GM19023 (cell line): ENCODE measurements around the gene DSCAML1.
"Not testable (repeated sequence)": the region's sequence is repeated elsewhere in the genome, so short reads cannot be mapped to it uniquely, and the experiment has no call there.

Source experiments
- ATAC-seq: cut with Tn5 transposase; IDR thresholded peaks from one replicate; pipeline ENCODE4 v1.9.1; 2021; ENCODE audit warnings: mild to moderate bottlenecking, moderate library complexity; ENCODE audit not compliant: unreplicated experiment

Gene DSCAML1

DNA sequence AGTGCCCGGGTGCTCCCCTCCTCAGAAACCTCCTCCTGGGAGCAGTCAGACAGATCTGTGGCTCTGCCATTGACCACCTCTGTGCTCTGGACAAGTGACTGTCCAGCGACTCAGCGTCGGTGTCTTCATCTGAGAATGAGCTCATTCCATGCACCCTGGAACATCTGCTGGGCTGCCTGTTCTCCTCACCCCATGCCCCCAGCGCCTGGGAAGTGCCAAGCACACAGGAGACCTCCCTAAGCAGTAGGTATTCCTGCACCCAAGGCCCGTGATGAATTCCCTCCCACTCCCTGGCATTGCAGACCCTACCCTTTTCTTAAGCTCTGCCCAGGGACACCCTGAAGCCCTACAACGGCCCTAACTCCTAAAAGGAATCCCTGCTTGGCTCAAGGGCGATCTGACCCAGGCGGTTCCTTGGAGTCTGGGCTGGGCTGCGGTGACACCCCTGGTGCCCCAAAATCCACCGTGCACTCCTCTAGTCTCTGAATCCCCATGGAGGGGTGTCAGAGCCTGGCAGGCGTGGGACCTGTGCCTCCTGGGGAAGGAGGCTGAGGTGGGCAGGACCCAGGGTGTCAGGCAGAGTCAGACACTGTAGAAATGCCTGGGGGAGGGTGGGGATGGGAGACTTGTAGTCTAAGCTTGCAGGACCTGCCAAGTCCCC, 377.4 kb downstream of the DSCAML1 start:
- ATAC-seq: no peak

DNA sequence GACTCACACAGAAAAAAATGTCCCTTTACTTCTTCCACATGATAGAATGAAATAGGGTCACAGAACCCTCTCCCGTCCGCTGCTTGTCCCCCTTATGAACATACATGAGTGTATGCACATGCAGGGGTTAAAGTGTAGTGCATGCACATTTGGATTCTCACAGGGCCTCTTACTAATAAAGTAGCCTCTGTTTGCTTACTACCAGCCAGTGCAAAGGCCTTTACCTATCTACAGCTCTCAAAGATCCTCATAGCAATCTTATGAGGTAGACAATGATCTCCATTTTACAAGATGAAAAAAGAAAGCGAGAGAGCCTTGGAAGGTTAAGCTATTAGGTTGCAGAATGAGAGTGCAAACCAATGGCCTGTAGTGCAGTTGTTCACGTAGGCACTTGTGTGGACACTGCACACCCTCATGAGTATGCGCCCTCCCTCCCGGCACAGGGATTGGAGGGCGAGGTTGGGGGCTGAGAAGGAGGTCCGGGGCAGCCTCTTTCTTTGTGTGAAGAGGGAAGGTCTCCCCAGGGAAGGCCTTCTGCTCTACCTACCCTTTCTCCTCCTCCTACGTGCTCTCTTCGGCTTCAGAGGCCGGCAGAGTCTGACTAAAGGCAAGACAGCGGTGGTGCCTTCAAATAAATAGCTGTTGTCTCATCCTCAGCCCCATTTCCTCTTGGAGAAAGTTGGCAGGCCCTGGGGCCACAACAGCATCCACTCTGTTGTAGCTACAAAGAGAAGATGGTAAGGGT, 378.1 kb downstream of the DSCAML1 start:
- ATAC-seq: no peak

DNA sequence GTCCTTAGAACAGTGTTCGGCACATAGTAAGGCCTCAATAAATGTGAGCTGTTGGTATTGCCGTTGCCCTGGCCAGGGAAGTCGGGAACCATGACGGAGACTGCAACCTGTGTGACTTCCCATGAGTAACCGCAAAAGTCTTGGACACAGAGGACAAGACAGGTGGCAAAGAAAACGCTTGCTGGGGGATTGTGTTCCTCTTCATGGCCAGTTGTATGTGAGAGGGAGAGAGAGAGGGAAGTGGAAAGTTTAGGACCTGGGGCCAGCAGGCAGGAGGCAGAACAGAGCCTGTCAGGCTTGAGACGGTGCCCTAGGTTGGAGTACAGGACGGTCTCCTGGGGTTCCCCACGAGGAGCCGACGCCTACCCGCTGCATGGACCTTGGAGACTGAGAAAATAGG, 379.2 kb downstream of the DSCAML1 start:
- ATAC-seq: no peak

DNA sequence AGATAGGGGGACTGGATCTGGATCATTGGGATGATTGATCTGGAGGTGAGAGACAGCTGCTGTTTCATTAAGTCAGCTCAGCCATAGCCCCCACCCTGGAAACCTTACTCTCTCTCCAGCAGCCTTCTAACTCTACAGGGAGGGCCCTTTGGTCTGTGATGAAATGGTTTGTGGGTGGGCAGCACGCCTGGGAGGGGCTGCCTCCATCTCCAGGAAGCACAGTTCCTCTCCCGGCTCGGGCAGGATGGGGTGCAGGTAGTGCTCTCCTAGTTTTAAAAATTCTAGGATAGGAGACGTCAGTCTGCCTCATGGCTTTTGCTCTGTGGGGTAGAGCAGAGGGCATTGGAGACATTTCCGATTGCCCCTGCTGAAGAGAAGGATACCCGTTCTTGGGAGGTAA, 379.7 kb downstream of the DSCAML1 start:
- ATAC-seq: no peak

DNA sequence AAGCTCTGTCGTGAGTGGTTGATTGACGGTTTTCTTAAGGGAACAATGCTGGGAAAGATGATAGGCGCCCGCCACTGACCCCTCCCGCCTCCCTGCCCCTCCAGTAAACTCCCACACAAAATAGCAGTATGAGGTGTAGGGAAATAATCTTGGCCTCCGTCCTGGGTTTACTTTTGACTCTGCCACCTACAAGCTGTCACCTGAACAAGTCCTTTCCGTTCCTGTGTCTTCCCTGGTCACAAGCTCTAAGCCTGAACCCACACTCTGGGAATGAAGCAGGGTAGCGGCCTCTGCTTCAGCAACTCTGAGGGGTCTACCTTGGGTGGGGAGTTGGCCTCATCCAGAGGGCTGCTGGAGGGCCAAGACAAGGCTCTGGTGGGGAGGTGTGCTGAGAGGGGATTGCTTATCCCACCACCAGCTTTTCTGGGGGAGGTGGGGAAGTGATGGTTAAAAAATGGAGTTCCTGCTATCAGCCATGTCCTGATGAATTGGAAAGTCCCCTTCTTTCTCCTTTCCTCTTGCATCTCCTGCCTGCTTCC, 381.6 kb downstream of the DSCAML1 start:
- ATAC-seq: no peak

DNA sequence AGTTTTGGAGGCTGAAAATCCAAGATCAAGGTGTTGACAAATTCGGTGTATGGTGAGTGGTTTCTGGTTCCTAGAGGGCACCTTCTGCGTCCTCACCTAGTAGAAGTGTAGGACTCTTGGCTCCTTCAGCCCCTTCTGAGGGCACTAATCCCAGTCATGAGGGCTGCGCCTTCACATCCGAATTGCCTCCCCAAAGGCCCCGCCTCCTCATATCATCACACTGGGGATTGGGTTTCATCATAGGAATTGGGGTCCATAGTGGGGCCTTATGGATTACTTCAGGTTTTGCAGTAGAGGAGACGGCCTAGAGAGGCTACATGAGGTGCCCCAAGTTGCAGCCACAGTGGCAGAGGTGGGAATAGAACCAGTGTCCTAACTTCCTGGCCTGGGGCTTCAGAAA, 382.3 kb downstream of the DSCAML1 start:
- ATAC-seq: no peak

DNA sequence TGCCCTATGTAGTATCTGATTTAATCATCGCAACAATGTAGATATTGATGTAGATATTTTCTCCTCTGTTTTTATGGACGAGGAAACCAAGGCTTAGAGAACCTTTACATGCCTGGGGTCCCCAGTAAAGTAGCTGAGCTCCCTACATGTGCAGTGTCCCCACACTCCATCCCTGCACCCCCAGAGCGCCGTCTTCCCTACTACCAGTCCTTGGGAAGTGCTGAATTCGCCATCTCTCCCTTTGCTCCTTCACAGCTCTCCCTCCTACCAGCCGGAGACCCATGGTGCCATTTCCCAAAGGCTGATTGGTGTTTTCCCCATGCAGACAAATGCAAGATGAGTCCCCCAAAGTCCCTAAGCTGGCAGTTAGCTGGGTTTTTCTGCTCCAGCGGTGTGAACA, 383.4 kb downstream of the DSCAML1 start:
- ATAC-seq: no peak

DNA sequence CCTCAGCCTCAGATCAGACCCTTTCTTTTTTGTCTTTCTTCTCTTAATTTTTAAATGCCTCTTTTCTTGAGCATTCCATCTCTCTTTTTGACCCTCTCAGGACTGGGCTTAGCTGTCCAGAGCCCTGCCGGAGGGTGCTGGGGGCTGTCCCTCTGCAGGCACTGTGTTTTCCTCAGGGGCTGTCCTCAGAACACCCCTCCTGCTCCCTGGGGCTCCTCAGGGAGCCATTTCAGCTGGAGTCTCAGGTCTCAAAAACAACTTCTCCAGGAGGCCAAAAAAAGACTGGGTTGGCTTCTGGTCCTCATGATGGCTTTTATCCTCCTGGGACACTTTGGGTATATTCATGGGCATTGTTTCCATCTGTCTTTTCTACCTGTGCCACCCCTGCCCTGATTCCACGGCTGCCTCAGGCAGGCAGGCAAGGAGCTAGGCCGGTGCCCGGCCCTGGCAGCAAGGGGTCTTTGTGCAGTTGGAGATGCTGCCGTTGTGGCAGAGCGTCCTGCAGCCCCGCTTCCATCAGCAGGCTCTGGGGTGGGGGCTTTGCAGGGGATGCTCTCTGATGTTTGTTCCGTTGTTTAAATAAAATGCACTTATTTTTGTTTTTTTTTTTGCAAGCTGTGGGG, 384.3 kb downstream of the DSCAML1 start:
- ATAC-seq: no peak

DNA sequence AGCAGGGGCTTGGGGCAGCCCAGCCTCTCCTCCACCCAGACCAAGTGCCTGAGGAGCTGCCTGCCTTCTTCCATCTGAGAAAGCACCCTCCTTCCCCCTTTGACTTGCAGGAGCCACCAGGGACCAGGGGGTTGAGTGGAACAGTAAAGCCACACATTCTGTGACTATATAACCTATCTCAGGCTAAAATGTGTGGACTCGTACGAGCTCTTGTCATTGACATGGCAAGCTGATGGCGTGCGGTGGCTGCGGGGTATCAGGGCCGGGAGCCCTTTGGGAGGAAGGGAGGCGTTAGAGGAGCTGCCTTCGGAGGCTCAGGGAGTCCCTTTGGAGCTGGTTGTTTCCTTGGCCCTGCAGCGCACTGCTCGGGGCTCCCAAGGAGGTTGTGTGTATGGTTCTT, 384.8 kb downstream of the DSCAML1 start:
- ATAC-seq: no peak

DNA sequence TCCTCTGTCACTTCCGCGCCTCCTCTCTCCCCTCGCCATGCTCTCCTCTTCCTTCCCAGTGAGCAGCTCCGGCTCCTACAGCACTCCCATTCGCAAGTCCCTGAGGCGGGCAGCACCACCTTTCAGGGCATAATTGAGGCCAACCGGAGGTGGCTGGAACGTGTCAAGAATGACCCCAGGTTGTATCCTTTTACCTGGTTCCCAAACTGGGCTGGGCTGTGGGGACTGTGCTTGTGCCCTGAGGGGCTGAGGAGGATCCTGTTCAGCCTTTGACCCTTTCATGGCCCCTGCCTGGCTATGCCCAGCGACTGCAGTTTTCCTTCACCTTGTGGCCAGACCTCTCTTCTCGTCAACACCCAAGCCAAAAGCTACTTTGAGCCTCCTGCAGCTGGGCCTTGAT, 385.3 kb downstream of the DSCAML1 start:
- no peak for ATAC-seq

DNA sequence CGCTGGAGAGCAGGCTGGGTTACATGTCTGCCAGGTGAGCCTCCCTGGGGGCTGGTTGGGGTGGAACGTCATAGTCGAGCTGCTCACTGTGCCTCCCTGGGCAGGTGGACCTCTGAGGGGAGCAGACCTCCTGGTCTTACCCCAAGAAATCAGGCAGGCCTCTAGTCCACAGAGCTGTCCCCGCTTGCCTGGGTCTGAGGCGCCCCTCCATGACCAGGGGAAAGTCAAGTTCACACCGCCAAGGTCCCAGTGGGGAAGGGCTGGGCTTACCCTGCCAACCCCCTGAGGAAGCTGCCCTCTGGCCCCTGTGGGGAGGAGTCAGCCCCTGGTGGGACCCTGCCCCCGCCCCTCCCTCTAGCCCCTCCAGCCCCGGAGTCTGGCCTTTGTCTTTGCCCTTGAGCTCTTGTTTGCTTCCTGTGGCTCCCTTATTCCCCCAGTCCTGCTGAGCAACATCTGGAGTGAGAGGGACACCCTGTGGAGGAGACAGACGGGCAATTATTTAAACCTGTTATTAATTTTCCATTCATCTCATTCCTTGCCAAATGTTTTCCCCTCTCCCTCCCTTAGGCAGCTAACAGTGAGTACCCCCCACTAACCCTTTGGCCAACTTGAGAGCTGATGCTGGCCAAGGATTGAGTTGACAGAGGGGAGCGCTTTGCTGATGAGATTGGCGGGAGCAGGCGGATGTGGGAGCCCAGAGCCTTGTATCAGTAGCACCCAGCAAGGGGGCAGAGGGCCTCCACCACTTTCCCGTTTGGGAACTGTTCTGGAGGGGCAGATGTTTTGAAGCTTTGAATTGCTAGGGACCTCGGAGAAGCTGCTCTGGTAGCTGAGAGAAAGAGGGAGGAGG, 385.9 kb downstream of the DSCAML1 start:
- ATAC-seq: no peak

DNA sequence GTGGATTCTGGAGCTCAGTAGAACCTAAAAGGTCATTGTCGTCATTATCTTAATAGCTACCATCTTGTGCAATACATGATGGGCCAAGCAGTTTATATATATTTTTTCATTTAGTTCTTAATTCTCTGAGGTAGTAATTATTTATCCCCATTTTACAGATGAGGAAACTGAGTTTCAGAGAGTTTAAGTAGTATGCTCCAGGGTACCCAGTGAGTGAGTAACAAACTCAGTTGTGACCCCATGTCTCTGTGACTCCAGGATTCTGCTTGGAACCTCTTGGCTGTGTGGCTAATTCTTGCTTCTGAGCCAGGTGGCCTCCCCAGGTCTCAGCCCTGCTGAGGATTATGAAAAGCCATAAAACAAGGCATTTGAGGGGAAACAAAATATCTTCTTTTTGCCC, 386.8 kb downstream of the DSCAML1 start:
- ATAC-seq: no peak

DNA sequence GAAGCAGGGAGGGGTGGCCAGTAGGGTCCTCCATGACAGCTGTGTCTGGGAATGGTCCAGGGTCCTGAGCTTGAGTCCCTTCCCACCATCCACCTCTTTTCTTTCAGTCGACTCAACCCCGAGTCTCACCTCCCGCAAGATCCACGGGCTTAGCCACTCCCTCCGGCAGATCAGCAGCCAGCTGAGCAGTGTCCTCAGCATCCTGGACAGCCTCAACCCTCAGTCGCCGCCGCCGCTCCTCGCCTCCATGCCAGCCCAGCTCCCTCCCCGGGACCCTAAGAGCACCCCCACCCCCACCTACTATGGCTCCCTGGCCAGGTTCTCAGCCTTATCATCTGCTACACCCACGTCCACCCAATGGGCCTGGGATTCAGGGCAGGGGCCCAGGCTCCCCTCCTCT, 387.5 kb downstream of the DSCAML1 start:
- ATAC-seq: no peak

DNA sequence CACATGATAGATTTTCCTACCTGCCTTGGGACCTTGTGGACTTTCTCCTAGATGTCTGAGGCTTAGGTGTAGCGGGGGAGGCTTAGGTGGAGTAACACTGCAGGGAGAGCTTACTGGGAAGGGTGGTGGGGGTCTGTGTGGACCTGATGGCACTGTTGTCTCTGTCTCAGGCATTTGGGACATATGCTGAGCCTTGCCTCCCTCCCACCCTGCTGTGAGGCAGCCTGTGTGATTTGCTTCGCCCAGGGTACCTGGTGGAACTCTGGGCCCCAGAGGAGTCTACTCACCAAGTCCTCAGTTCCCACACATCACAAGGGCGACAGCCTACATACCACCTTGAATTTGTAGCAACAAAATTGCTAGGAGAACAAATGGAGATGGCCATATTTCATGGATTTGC, 388.7 kb downstream of the DSCAML1 start:
- ATAC-seq: no peak

DNA sequence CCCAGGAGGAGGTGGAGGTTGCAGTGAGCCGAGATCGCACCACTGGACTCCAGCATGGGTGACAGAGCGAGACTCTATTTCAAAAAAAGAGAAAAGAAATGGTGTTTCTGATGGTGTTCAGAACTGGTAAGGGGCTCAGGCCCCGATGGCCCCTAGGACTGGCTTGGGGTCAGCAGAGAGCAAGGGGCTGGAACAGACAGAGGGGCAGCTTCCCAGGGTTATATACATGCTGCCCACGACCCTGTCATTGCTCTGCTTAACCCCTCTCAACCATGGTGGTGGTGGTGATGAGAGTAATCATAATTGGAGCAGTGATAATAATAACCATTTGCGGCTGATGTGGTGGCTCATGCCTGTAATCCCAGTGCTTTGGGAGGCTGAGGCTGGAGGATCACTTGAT, 390.0 kb downstream of the DSCAML1 start:
- no peak for ATAC-seq

DNA sequence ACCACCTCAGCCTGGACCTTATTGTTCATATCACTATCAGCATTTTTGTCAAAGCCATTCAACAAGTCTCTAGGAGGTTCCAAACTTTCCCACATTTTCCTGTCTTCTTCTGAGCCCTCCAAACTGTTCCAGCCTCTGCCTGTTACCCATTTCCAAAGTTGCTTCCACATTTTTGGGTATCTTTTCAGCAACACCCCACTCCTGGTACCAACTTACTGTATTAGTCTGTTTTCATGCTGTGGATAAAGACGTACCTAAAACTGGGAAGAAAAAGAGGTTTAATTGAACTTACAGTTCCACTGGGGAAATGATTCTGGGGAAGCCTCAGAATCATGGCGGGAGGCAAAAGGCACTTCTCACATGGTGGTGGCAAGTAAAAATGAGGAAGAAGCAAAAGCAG, 391.1 kb downstream of the DSCAML1 start:
- ATAC-seq: not testable (repeated sequence)

DNA sequence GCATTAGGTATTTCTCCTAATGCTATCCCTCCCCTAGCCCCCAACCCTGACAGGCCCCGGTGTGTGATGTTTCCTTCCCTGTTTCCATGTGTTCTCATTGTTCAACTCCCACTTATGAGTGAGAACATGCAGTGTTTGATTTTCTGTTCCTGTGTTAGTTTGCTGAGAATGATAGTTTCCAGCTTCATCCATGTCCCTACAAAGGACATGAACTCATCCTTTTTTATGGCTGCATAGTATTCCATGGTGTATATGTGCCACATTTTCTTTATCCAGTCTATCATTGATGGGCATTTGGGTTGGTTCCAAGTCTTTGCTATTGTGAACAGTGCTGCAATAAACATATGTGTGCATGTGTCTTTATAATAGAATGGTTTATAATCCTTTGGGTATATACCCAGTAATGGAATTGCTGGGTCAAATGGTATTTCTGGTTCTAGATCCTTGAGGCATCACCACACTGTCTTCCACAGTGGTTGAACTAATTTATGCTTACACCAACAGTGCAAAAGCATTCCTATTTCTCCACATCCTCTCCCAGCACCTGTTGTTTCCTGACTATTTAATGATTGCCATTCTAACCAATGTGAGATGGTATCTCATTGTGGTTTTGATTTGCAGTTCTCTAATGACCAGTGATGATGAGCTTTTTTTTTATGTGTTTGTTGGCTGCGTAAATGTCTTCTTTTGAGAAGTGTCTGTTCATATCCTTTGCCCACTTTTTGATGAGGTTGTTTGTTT, 397.7 kb downstream of the DSCAML1 start:
- ATAC-seq: not testable (repeated sequence)

DNA sequence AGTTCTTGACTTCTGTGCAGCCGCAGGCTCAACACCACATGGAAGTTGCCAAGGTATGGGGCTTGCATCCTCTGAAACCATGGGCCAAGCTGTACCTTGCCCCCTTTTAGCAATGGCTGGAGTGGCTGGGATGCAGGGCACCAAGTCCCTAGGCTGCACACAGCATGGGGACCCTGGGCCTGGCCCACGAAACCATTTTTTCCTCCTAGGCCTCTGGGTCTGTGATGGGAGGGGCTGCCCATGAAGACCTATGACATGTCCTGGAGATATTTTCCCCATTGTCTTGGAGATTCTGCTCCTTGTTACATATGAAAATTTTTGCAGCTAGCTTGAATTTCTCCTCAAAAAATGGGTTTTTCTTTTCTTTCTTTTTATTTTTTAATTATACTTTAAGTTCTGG, 398.4 kb downstream of the DSCAML1 start:
- not testable (repeated sequence) for ATAC-seq

DNA sequence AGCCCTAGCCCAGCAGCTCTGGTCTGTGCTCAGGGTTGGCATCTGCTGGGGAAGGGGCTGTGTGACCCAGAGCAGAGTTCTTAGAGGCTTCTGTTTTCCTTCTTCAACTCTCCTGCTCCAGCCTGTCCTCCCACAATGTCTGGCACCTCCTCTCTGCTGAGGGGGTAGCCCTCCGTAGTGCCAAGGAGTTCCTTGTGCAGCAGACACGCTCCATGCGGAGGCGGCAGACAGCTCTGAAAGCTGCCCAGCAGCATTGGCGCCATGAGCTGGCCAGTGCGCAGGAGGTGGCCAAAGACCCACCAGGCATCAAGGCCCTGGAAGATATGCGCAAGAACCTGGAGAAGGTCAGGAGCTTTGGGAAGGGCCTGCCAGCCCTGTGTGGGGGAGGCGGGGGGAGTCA, 400.0 kb downstream of the DSCAML1 start:
- ATAC-seq: no peak

DNA sequence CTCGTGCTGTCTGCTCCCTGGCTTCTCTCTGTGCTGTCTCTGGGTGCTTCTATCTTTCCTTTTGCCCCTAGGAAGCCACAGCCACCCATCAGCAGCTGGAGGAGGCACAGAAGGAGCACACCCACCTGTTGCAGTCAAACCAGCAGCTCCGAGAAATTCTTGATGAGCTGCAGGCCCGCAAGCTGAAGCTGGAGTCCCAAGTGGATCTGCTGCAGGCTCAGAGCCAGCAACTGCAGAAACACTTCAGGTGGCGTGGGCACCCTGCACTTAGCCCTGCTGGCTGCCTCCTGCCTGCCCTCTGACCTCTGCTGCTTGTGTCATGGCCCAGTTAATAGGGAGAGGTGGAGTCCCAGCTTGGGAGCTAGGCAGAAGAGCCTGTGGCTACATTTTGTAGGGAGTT, 401.5 kb downstream of the DSCAML1 start:
- no peak for ATAC-seq
